ENCODE measurements around the gene RFX6. TPM values are rescaled to one million over a fixed set of nuclear protein-coding genes. Genes with fewer than 3 reads are reported as not detected.

RFX6 gene
- total RNA-seq, 1 donor from 2014 or later: not detected

DNA sequence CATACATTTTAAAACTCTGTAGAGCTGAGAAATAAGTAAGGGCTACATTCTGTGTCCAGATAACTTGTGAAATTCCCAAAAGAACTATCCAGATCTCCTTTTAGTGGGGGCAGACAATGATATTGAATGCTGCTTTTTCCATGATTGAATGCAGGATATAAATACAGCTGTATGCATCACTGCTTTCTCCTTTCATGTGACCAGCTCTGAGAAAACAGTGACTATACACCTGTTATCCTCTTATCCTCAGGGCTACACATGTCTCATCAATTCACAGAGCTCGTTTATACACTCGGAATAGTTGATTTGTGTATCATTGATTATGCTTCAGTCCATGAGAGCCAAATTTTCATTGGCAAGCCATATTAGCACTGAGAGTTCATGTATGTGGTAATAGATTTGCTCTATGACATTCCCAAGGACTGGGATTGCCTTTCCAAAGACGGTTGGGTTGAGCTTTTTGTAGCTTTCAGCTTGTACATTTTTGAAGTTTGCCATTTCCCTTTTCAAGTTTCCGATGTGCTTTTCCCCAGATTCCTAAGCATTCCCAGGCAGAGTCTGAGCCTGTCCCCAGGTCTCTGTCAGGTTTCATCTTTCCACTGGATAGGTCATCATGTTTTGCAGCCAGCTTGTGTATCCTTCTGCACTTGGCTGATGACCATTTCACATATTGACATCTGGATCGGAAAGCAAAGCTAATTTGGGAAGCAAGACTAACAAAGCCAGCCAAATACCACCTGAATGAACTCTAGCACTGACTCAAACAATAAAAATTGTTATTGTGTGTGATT, 97.7 kb downstream of the RFX6 start:
- Mint-ChIP-seq H3K4me3 (ENCODE audit: unreplicated experiment) (no peak overlapping the region), H3K36me3 (ENCODE audit: unreplicated experiment) (no peaks in the 10 kb centered on the region), H3K27me3 (ENCODE audit: unreplicated experiment) (no peaks in the 10 kb centered on the region), H3K27ac (ENCODE audit: unreplicated experiment) (no peak overlapping the region), H3K4me1 (ENCODE audit: low read depth, unreplicated experiment) (no peaks in the 10 kb centered on the region), H3K9me3 (ENCODE audit: unreplicated experiment) (no peaks in the 10 kb centered on the region)
- no peak for DNase-seq
- TF ChIP-seq, protein P1, sequence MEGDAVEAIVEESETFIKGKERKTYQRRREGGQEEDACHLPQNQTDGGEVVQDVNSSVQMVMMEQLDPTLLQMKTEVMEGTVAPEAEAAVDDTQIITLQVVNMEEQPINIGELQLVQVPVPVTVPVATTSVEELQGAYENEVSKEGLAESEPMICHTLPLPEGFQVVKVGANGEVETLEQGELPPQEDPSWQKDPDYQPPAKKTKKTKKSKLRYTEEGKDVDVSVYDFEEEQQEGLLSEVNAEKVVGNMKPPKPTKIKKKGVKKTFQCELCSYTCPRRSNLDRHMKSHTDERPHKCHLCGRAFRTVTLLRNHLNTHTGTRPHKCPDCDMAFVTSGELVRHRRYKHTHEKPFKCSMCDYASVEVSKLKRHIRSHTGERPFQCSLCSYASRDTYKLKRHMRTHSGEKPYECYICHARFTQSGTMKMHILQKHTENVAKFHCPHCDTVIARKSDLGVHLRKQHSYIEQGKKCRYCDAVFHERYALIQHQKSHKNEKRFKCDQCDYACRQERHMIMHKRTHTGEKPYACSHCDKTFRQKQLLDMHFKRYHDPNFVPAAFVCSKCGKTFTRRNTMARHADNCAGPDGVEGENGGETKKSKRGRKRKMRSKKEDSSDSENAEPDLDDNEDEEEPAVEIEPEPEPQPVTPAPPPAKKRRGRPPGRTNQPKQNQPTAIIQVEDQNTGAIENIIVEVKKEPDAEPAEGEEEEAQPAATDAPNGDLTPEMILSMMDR (IDR thresholded peaks at IDR 0.05; ENCODE audit: partially characterized antibody, unreplicated experiment): no peak

- no peaks in the 10 kb centered on the region for H3K4me1 Mint-ChIP-seq (ENCODE audit: low read depth, unreplicated experiment)
- H3K27ac Mint-ChIP-seq (ENCODE audit: unreplicated experiment): no peak overlapping the region
- DNase-seq: no peak
- H3K27me3 Mint-ChIP-seq (ENCODE audit: unreplicated experiment): no peaks in the 10 kb centered on the region
- no peak overlapping the region for H3K4me3 Mint-ChIP-seq (ENCODE audit: unreplicated experiment)
- TF ChIP-seq, protein P1 (IDR thresholded peaks at IDR 0.05; ENCODE audit: partially characterized antibody, unreplicated experiment): no peak
- H3K9me3 Mint-ChIP-seq (ENCODE audit: unreplicated experiment): no peaks in the 10 kb centered on the region
- H3K36me3 Mint-ChIP-seq (ENCODE audit: unreplicated experiment): no peaks in the 10 kb centered on the region
Observed at GRCh38 chr6:116975600-116975999, 98.6 kb downstream of the RFX6 start.

GRCh38 chr6:116979560-116979959, 102.5 kb downstream of the RFX6 start:
- Mint-ChIP-seq H3K27me3 (ENCODE audit: unreplicated experiment) (no peaks in the 10 kb centered on the region), H3K36me3 (ENCODE audit: unreplicated experiment) (no peaks in the 10 kb centered on the region), H3K4me3 (ENCODE audit: unreplicated experiment) (no peak overlapping the region), H3K9me3 (ENCODE audit: unreplicated experiment) (no peaks in the 10 kb centered on the region), H3K4me1 (ENCODE audit: low read depth, unreplicated experiment) (no peaks in the 10 kb centered on the region), H3K27ac (ENCODE audit: unreplicated experiment) (no peak overlapping the region)
- TF ChIP-seq, protein P1 (IDR thresholded peaks at IDR 0.05; ENCODE audit: partially characterized antibody, unreplicated experiment): no peak
- DNase-seq: no peak

Other genes with a start within 250 kb of the RFX6 start
- gene ZUP1, start 208.5 kb upstream of the RFX6 start, total RNA-seq (ENCODE audit: unreplicated experiment): 17.8 TPM
- gene KPNA5, start 196.0 kb upstream of the RFX6 start, total RNA-seq (ENCODE audit: unreplicated experiment): 21.9 TPM
- not detected for gene FAM162B, start 111.5 kb upstream of the RFX6 start, total RNA-seq (ENCODE audit: unreplicated experiment)
- gene GPRC6A, start 48.2 kb upstream of the RFX6 start, total RNA-seq (ENCODE audit: unreplicated experiment): not detected

Data from glutamatergic neuron (in vitro differentiated cells).